DMS153 treated with DMSO at 0.1 percent for 48 hours (cell line): ENCODE results near the gene HBB.
"Not testable (repeated sequence)": the region's sequence is repeated elsewhere in the genome, so short reads cannot be mapped to it uniquely, and the experiment has no call there.

Source experiments
- DNase-seq: peaks from one replicate; lab custom pipeline; 2025; ENCODE audit not compliant: unreplicated experiment; lab: John Stamatoyannopoulos, UW

The HBB gene

GRCh38 chr11:5226732-5227310 lies at the start of gene HBB:
TSS of gene HBB (minus strand) at chr11:5227071. CDS start at chr11:5227021, 50 bp downstream.
- no peak for DNase-seq

GRCh38 chr11:5275369-5276110 lies 48.7 kb upstream of the HBB start:
- DNase-seq, result no peak

GRCh38 chr11:5274395-5274794 lies 47.5 kb upstream of the HBB start:
- DNase-seq, result no peak

- no peak for DNase-seq
These were observed 45.6 kb upstream of the HBB start for GRCh38 chr11:5272395-5273017.

GRCh38 chr11:5269715-5270147 lies 42.9 kb upstream of the HBB start, which contains the start of gene HBE1:
TSS of gene HBE1 (minus strand) at chr11:5269945. CDS start at chr11:5269890, 55 bp downstream.
- DNase-seq, result no peak

GRCh38 chr11:5267033-5267563 lies 40.2 kb upstream of the HBB start:
- no peak for DNase-seq

GRCh38 chr11:5266609-5267008 lies 39.7 kb upstream of the HBB start:
- no peak for DNase-seq

- DNase-seq, result no peak
These were observed 39.0 kb upstream of the HBB start for GRCh38 chr11:5265832-5266231.

- no peak for DNase-seq
These were observed 31.8 kb upstream of the HBB start for GRCh38 chr11:5258543-5259262.

GRCh38 chr11:5257296-5257695 lies 30.4 kb upstream of the HBB start:
- no peak for DNase-seq

GRCh38 chr11:5254646-5255413 lies 28.0 kb upstream of the HBB start, which contains the start of gene HBG2:
TSS of gene HBG2 (minus strand) at chr11:5254781. CDS start at chr11:5254728, 53 bp downstream.
- DNase-seq, result not testable (repeated sequence)

GRCh38 chr11:5254023-5254422 lies 27.2 kb upstream of the HBB start:
- DNase-seq, result not testable (repeated sequence)

GRCh38 chr11:5253440-5253839 lies 26.6 kb upstream of the HBB start:
- not testable (repeated sequence) for DNase-seq

- DNase-seq, result no peak
These were observed 26.0 kb upstream of the HBB start for GRCh38 chr11:5252919-5253265.

GRCh38 chr11:5252192-5252918 lies 25.5 kb upstream of the HBB start:
- no peak for DNase-seq

GRCh38 chr11:5251746-5252145 lies 24.9 kb upstream of the HBB start:
- DNase-seq, result no peak

- DNase-seq, result no peak
These were observed 23.8 kb upstream of the HBB start for GRCh38 chr11:5250543-5251204.

GRCh38 chr11:5249807-5250396 lies 23.0 kb upstream of the HBB start, which contains the start of gene HBG1:
TSS of gene HBG1 (minus strand) at chr11:5249857. CDS start at chr11:5249804, 53 bp downstream.
- not testable (repeated sequence) for DNase-seq

- DNase-seq, result not testable (repeated sequence)
These were observed 21.6 kb upstream of the HBB start for GRCh38 chr11:5248498-5248897.
